MM.1S (cell line): ENCODE measurements around the gene MAGI2.
"Not testable (repeated sequence)": the region's sequence is repeated elsewhere in the genome, so short reads cannot be mapped to it uniquely, and the experiment has no call there.

ENCODE experiments used
- DNase-seq: peaks from one replicate; pipeline ENCODE4 v3.0.0-alpha.2; 2015
- H2AFZ ChIP-seq: fragments of 300-600 bp; sonication (generic); 2 replicates; pipeline ENCODE4 v1.6.0; 2016; ENCODE audit warnings: antibody characterized with exemption, low read length
- H3F3A ChIP-seq: fragments of 300-600 bp; sonication (generic); 2 replicates; pipeline ENCODE4 v1.6.1; 2016; ENCODE audit warnings: mild to moderate bottlenecking, antibody characterized with exemption, low read length, moderate library complexity, mixed read lengths; ENCODE audit not compliant: insufficient read depth
- H3K27ac ChIP-seq: fragments of 300-600 bp; sonication (generic); 2 replicates; pipeline ENCODE4 v1.5.1; 2016; ENCODE audit warnings: mild to moderate bottlenecking, low read length
- H3K27me3 ChIP-seq: fragments of 300-600 bp; sonication (generic); replicated peaks from 2 replicates; pipeline ENCODE4 v1.6.0; 2016; ENCODE audit warnings: low read length; ENCODE audit not compliant: insufficient read depth
- H3K36me3 ChIP-seq: fragments of 300-600 bp; sonication (generic); replicated peaks from 2 replicates; pipeline ENCODE4 v1.6.1; 2016; ENCODE audit warnings: mild to moderate bottlenecking, low read length, mixed read lengths; ENCODE audit not compliant: insufficient read depth
- H3K4me1 ChIP-seq: fragments of 300-600 bp; sonication (generic); 2 replicates; pipeline ENCODE4 v1.6.1; 2016; ENCODE audit warnings: low read length, mixed read lengths
- H3K4me2 ChIP-seq: fragments of 300-600 bp; sonication (generic); 2 replicates; pipeline ENCODE4 v1.6.0; 2016; ENCODE audit warnings: low read depth, low read length
- H3K4me3 ChIP-seq: fragments of 300-600 bp; sonication (generic); 2 replicates; pipeline ENCODE4 v1.5.1; 2016; ENCODE audit warnings: low read length, mixed read lengths
- H3K79me2 ChIP-seq: fragments of 300-600 bp; sonication (generic); 2 replicates; pipeline ENCODE4 v1.6.1; 2016; ENCODE audit warnings: mixed run types, low read length, mixed read lengths
- H3K9ac ChIP-seq: fragments of 300-600 bp; sonication (generic); 2 replicates; pipeline ENCODE4 v1.6.1; 2016; ENCODE audit warnings: low read length, mixed read lengths
- H3K9me2 ChIP-seq: fragments of 300-600 bp; sonication (generic); replicated peaks from 2 replicates; pipeline ENCODE4 v1.6.1; 2016; ENCODE audit warnings: mild to moderate bottlenecking, low read length, mixed read lengths; ENCODE audit not compliant: insufficient read depth
- H3K9me3 ChIP-seq: fragments of 300-600 bp; sonication (generic); replicated peaks from 2 replicates; pipeline ENCODE4 v1.6.1; 2016; ENCODE audit warnings: mild to moderate bottlenecking, low read length, mixed read lengths; ENCODE audit not compliant: insufficient read depth
- H4K20me1 ChIP-seq: fragments of 300-600 bp; sonication (generic); 2 replicates; pipeline ENCODE4 v1.6.1; 2016; ENCODE audit warnings: mild to moderate bottlenecking, low read length, moderate library complexity, mixed read lengths; ENCODE audit not compliant: insufficient read depth
- CTCF ChIP-seq: fragments of 300-600 bp; sonication (generic); IDR thresholded peaks from 2 replicates; pipeline ENCODE4 v1.5.1; 2016; ENCODE audit warnings: antibody characterized with exemption, low read length, mixed read lengths
- EZH2 ChIP-seq: fragments of 300-600 bp; sonication (generic); optimal IDR thresholded peaks from 2 replicates; pipeline ENCODE3; 2017; ENCODE audit warnings: low read depth, mild to moderate bottlenecking, antibody characterized with exemption, low read length, mixed read lengths
- EZH2phosphoT487 ChIP-seq: fragments of 300-600 bp; sonication (generic); IDR thresholded peaks from 2 replicates; pipeline ENCODE4 v1.6.1; 2018; ENCODE audit warnings: antibody characterized with exemption, low read length

The MAGI2 gene

GRCh38 chr7:78296046-78296597 lies 1157.3 kb downstream of the MAGI2 start:
- H3K4me1 ChIP-seq, result no peaks in the 10 kb centered on the region
- no peaks in the 10 kb centered on the region for H3F3A ChIP-seq
- no peak overlapping the region for H3K27ac ChIP-seq
- H4K20me1 ChIP-seq, result no peaks in the 10 kb centered on the region
- no peak overlapping the region for H2AFZ ChIP-seq
- no peaks in the 10 kb centered on the region for H3K9me3 ChIP-seq
- no peak for TF ChIP-seq CTCF
- no peak for TF ChIP-seq EZH2
- no peak for TF ChIP-seq EZH2phosphoT487
- H3K27me3 ChIP-seq, result no peaks in the 10 kb centered on the region
- no peak overlapping the region for H3K4me3 ChIP-seq
- no peaks in the 10 kb centered on the region for H3K79me2 ChIP-seq
- no peaks in the 10 kb centered on the region for H3K36me3 ChIP-seq
- H3K4me2 ChIP-seq, result no peak overlapping the region
- no peak overlapping the region for H3K9ac ChIP-seq
- no peaks in the 10 kb centered on the region for H3K9me2 ChIP-seq
- DNase-seq, result no peak

- not testable (repeated sequence) for H3K79me2 ChIP-seq, H3K4me3 ChIP-seq, H3K9me3 ChIP-seq, H4K20me1 ChIP-seq, H3K4me2 ChIP-seq, H3F3A ChIP-seq, H3K27me3 ChIP-seq, H3K27ac ChIP-seq, H3K9me2 ChIP-seq, H3K9ac ChIP-seq, H3K4me1 ChIP-seq, H3K36me3 ChIP-seq, DNase-seq, H2AFZ ChIP-seq
Measured at GRCh38 chr7:78289471-78289870, 1164.0 kb downstream of the MAGI2 start.

DNA sequence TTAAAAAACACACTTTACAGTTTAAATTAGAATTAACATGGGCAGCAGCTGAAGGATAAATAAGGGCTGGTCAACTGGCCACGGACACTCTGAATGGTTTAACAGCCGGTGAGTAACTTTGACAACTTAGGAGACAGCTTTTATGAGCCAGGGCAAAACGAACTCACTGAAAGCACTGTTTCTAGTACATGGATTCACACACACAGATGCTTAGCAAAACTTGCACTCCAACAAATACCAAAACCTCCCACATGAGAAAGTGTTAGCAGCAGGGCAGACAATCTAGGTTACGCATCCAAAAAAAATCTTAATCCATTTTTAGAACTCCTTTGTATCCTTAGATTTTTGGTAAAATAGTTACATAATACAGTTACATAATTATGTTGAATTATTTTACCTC lies 1168.5 kb downstream of the MAGI2 start:
- Histone ChIP-seq H3F3A (no peaks in the 10 kb centered on the region), H3K4me3 (no peak overlapping the region), H4K20me1 (no peaks in the 10 kb centered on the region), H3K27me3 (no peaks in the 10 kb centered on the region), H3K9me3 (no peaks in the 10 kb centered on the region), H3K9me2 (no peaks in the 10 kb centered on the region), H3K27ac (no peak overlapping the region), H3K4me1 (no peaks in the 10 kb centered on the region), H3K36me3 (no peaks in the 10 kb centered on the region), H2AFZ (no peak overlapping the region), H3K4me2 (no peak overlapping the region), H3K79me2 (no peaks in the 10 kb centered on the region), H3K9ac (no peak overlapping the region)
- TF ChIP-seq CTCF, result no peak
- TF ChIP-seq EZH2, result no peak
- TF ChIP-seq EZH2phosphoT487, result no peak
- DNase-seq, result no peak

DNA sequence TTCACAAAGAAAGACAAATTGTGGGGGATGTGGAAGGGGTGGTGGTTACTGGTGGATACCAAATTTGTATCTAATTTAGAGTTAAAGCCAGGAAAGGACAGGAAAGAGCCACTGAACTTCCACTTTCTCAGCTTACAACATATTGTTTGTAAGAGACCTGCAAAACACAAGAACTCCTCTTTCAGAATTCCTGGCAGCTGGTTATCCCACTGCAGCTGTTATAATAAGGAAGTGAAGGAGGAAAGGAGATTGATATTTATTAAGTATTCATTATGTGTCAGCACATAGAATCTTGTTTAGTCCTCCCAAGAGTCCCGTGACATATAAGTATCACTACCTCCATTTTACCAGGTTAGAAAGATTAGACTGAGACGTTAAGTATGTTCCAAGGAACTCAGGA lies 1173.2 kb downstream of the MAGI2 start:
- no peaks in the 10 kb centered on the region for H3K79me2 ChIP-seq
- no peak overlapping the region for H2AFZ ChIP-seq
- H3K4me1 ChIP-seq, result no peaks in the 10 kb centered on the region
- no peak for TF ChIP-seq EZH2
- DNase-seq, result no peak
- H3F3A ChIP-seq, result no peaks in the 10 kb centered on the region
- H4K20me1 ChIP-seq, result no peaks in the 10 kb centered on the region
- no peak overlapping the region for H3K4me3 ChIP-seq
- no peaks in the 10 kb centered on the region for H3K36me3 ChIP-seq
- H3K9me2 ChIP-seq, result no peaks in the 10 kb centered on the region
- no peak overlapping the region for H3K27ac ChIP-seq
- H3K4me2 ChIP-seq, result no peak overlapping the region
- no peaks in the 10 kb centered on the region for H3K27me3 ChIP-seq
- no peak overlapping the region for H3K9ac ChIP-seq
- no peaks in the 10 kb centered on the region for H3K9me3 ChIP-seq
